Naive thymus-derived CD8-positive, alpha-beta T cell (primary cell): ENCODE results near the gene CYFIP2. TPM values are rescaled to one million over a fixed set of nuclear protein-coding genes. Genes with fewer than 3 reads are reported as not detected.

Experiments
- ATAC-seq, 2 donors: fragments of 150-1000 bp; cut with Tn5 transposase in 1 of 2; sonication (Bioruptor Pico), chemical (Tn5 transposase) in 1 of 2; 1 replicate in 1 of 2; 2 replicates in 1 of 2; pipeline ENCODE4 v1.10.0; 2021; ENCODE audit warnings: mild to moderate bottlenecking in 2 of 2, moderate library complexity in 2 of 2
- POLR2A ChIA-PET: fragments of 350-600 bp; sonication (Branson Sonifier 250); formaldehyde crosslinking; loops from one replicate; lab custom pipeline; 2021; ENCODE audit warnings: antibody characterized with exemption; lab: Charles Lee
- DNase-seq, 10 donors: peaks; one replicate each; pipeline versions ENCODE4 v3.0.0 to v3.0.0-alpha.2; 2020 to 2022
- H3K27ac Mint-ChIP-seq, 10 donors: one replicate each; pipeline ENCODE4 v1.8.0; 2020 to 2022; ENCODE audit warnings: mild to moderate bottlenecking in 10 of 10, mixed read lengths in 10 of 10, moderate library complexity in 4 of 10, inconsistent platforms in 1 of 10
- H3K27me3 Mint-ChIP-seq, 5 donors: one replicate each; pipeline ENCODE4 v1.8.0; 2021 to 2022; ENCODE audit warnings: mixed read lengths in 5 of 5
- H3K36me3 Mint-ChIP-seq, 3 donors: one replicate each; pipeline ENCODE4 v1.8.0; 2020 to 2022; ENCODE audit warnings: mixed read lengths in 3 of 3, mild to moderate bottlenecking in 2 of 3, inconsistent platforms in 1 of 3
- H3K4me1 Mint-ChIP-seq, 4 donors: one replicate each; pipeline ENCODE4 v1.8.0; 2021 to 2022; ENCODE audit warnings: mixed read lengths in 4 of 4
- H3K4me3 Mint-ChIP-seq, 10 donors: one replicate each; pipeline ENCODE4 v1.8.0; 2020 to 2022; ENCODE audit warnings: mild to moderate bottlenecking in 10 of 10, mixed read lengths in 10 of 10, moderate library complexity in 6 of 10, inconsistent platforms in 1 of 10
- H3K9me3 Mint-ChIP-seq, 9 donors: one replicate each; pipeline ENCODE4 v1.8.0; 2020 to 2022; ENCODE audit warnings: mixed read lengths in 9 of 9, mild to moderate bottlenecking in 3 of 9, inconsistent platforms in 1 of 9, moderate library complexity in 1 of 9
- polyA plus RNA-seq, 3 donors: library from polyadenylated mRNA; unstranded; fragments of 300-500 nt; fragmentation: Illumina TruSeq; gene quantifications; one replicate each; pipeline ENCODE4 v1.2.3, GENCODE V29; 2021
- total RNA-seq, 8 experiments: library from RNA in 2 of 8; stranded (reverse) in 2 of 8; gene quantifications; one replicate each; pipeline ENCODE4 v1.2.3 and lab custom pipeline; 2021 to 2026

The CYFIP2 gene
- total and polyA plus RNA-seq, 5 experiments from 2014 or later = 395 to 668 (median 417) TPM

- ATAC-seq (peak in 1 of 2 donors; percentile 30), DNase-seq (no peak)
- Mint-ChIP-seq H3K9me3 (no peaks in the 10 kb centered on the region), H3K27ac (peak overlapping the region in 9 of 10 donors; percentile 29 to 82 (median 68)), H3K36me3 (peaks cover 6 to 92% (median 13%) of the 10 kb centered on the region in 3 donors), H3K27me3 (no peaks in the 10 kb centered on the region), H3K4me3 (peak overlapping the region in 1 of 10 donors; percentile 26), H3K4me1 (peaks cover 17 to 51% (median 35%) of the 10 kb centered on the region in 4 donors)
- POLR2A ChIA-PET = interaction anchor here (1.1 kb wide), 1 partner anchor 9 kb away, joined by 3 read pairs; no protein-coding TSS in a partner anchor
Observed at GRCh38 chr5:157350939-157351801, 85.2 kb downstream of the CYFIP2 start.

DNA sequence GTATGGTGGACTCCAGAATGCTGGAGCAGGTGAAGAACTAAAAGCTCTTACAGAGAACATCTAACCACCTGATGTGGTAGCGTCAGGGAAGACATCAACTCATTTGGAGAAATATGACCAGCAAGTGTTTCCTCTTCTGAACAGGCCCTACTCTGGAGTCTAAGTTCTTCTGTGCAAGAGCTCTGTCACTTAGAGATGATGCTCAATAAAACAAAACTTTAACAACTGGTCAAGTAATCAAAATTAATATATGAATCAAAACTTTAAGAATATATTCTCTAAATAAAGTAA lies 85.8 kb downstream of the CYFIP2 start:
- H3K4me1 Mint-ChIP-seq = peaks cover 17 to 49% (median 36%) of the 10 kb centered on the region in 4 donors
- no peak overlapping the region for H3K4me3 Mint-ChIP-seq
- ATAC-seq (no peak), DNase-seq (no peak)
- no peaks in the 10 kb centered on the region for H3K27me3 Mint-ChIP-seq
- POLR2A ChIA-PET = interaction anchor here (1.1 kb wide), 1 partner anchor 9 kb away, joined by 3 read pairs; no protein-coding TSS in a partner anchor
- H3K9me3 Mint-ChIP-seq = no peaks in the 10 kb centered on the region
- peaks cover 6 to 93% (median 13%) of the 10 kb centered on the region in 3 donors for H3K36me3 Mint-ChIP-seq
- peak overlapping the region in 7 of 10 donors; percentile 36 to 82 (median 68) for H3K27ac Mint-ChIP-seq

DNA sequence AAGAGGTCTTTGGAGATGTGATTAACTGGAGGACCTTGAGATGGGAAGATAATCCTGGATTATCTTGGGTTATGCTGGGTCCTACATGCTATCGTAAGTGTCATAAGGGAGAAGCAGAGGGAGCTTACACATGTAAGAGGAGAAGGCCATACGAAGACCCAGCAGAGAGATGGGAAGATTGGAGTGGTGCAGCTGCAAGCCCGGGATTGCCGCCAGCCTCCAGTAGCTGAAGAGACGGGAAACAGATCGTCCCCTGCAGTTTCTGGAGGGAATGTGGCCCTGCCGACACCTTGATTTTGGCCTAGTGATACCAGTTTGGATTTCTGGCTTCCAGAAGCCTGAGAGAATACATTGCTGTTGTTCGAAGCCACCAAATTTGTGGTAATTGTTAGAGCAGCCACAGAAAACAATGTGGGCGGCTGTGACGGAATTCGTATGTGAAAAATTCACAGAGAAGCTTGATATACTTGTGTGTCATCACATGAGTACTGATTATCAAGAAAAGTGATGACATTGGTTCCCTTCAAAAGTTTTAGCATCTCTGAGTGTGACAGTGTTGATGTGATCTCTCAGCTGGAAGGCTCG lies 86.9 kb downstream of the CYFIP2 start:
- H3K4me1 Mint-ChIP-seq = peaks cover 17 to 49% (median 37%) of the 10 kb centered on the region in 4 donors

DNA sequence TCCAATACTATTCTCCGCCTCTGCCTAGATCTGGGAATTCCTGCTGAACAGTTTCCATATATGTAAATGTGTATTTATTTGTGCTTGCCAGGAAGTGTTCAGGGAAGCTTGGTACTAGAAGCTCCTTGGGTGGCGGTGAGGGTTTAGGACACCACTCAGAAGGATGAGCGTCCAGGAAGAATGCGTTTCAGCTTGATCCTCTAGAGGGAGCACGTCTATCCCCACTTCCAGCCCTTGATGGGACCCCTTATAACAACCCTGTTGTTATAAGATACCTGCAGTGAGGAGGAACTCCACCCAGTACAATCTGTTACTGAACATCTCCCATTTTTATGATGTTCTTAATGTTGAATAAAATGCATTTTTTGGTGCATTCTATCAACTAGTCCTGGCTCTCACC lies 88.9 kb downstream of the CYFIP2 start:
- no peaks in the 10 kb centered on the region for H3K27me3 Mint-ChIP-seq
- ATAC-seq (peak in 1 of 2 donors; percentile 35), DNase-seq (no peak)
- H3K36me3 Mint-ChIP-seq = peaks cover 17 to 95% (median 17%) of the 10 kb centered on the region in 3 donors
- peaks cover 20 to 46% (median 33%) of the 10 kb centered on the region in 4 donors for H3K4me1 Mint-ChIP-seq
- H3K27ac Mint-ChIP-seq = peak overlapping the region in 7 of 10 donors; percentile 8 to 69 (median 46)
- POLR2A ChIA-PET = no interaction called here
- no peaks in the 10 kb centered on the region for H3K9me3 Mint-ChIP-seq
- H3K4me3 Mint-ChIP-seq = peak overlapping the region in 1 of 10 donors; percentile 5

More for the DNA sequence above, 86.9 kb downstream of the CYFIP2 start:
- H3K27me3 Mint-ChIP-seq = no peaks in the 10 kb centered on the region
- H3K4me3 Mint-ChIP-seq = peak overlapping the region in 1 of 10 donors; percentile 55
- H3K9me3 Mint-ChIP-seq = no peaks in the 10 kb centered on the region
- peak overlapping the region; percentile 24 to 80 (median 51) for H3K27ac Mint-ChIP-seq
- peaks cover 6 to 92% (median 14%) of the 10 kb centered on the region in 3 donors for H3K36me3 Mint-ChIP-seq
- DNase-seq = no peak
- no peak for ATAC-seq
- POLR2A ChIA-PET = no interaction called here

DNA sequence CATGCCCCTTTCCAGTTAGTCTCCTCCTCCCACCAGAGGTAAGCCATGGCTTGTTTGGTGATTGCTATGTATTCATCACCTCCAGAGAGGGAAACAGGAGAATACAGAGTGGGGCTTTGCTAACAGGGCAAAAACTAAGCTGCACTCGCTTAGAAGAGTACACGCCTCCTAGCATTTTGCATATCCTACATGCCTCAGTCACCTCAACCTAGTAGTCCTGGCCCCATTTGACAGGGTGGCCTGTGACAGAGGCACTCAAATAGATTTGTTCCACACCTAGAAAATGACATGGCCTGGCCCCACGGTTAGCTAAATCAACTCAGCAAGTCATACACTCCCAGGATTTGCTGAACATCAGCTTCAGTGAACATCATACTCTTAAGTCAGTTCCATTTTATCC lies 90.7 kb downstream of the CYFIP2 start:
- peaks cover 9 to 37% (median 23%) of the 10 kb centered on the region in 4 donors for H3K4me1 Mint-ChIP-seq
- H3K36me3 Mint-ChIP-seq = peaks cover 17 to 95% (median 25%) of the 10 kb centered on the region in 3 donors
- H3K4me3 Mint-ChIP-seq = no peak overlapping the region
- POLR2A ChIA-PET = no interaction called here
- peak overlapping the region in 7 of 10 donors; percentile 8 to 75 (median 60) for H3K27ac Mint-ChIP-seq
- H3K9me3 Mint-ChIP-seq = no peaks in the 10 kb centered on the region
- ATAC-seq = no peak
- no peaks in the 10 kb centered on the region for H3K27me3 Mint-ChIP-seq
- DNase-seq = no peak

- POLR2A ChIA-PET = no interaction called here
- H3K4me3 Mint-ChIP-seq = no peak overlapping the region
- H3K4me1 Mint-ChIP-seq = peaks cover 1 to 32% (median 20%) of the 10 kb centered on the region in 4 donors
- peaks cover 15 to 97% (median 31%) of the 10 kb centered on the region in 3 donors for H3K36me3 Mint-ChIP-seq
- DNase-seq = no peak
- no peaks in the 10 kb centered on the region for H3K27me3 Mint-ChIP-seq
- no peak for ATAC-seq
- no peaks in the 10 kb centered on the region for H3K9me3 Mint-ChIP-seq
- peak overlapping the region in 3 of 10 donors; percentile 30 to 37 (median 31) for H3K27ac Mint-ChIP-seq
Observed at GRCh38 chr5:157357823-157358222, 91.9 kb downstream of the CYFIP2 start.

- H3K4me1 Mint-ChIP-seq = peaks cover 0 to 30% (median 23%) of the 10 kb centered on the region in 4 donors
- H3K27me3 Mint-ChIP-seq = no peaks in the 10 kb centered on the region
- POLR2A ChIA-PET = no interaction called here
- ATAC-seq (no peak), DNase-seq (no peak)
- peak overlapping the region in 7 of 10 donors; percentile 10 to 80 (median 30) for H3K27ac Mint-ChIP-seq
- peaks cover 15 to 97% (median 37%) of the 10 kb centered on the region in 3 donors for H3K36me3 Mint-ChIP-seq
- H3K4me3 Mint-ChIP-seq = no peak overlapping the region
- no peaks in the 10 kb centered on the region for H3K9me3 Mint-ChIP-seq
Observed at GRCh38 chr5:157358871-157359270, 92.9 kb downstream of the CYFIP2 start.

DNA sequence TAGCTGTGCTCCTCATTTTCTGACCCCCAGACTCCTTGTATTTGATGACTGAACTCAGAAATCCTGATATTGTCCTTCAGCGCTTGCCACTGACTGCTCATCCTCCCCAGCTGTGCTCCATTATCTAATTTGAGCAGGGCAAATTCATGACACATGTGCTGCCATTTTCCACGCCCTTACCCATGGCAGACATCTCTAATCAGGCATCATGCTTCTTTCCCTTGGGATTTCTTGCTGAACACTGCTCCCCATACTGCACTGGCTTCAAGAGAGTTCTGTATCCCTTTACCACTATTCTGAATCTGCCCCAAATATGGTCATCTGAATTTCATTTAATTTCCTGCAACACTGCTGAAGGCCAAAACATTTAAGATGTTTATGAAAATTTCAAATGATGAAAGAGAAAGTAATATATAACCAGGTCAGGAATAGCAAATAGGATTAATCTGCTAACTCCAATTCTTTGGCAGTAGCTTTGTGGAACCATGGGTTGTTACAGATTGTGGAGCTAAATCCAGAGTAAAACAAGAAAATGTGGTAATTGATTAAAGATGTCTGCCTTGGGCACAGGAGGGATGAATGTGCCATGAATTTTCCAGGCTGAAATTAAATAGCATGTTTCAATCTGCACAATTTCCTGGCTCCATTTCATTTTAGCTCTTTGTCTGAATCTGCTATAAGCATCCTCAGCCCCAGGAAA lies 93.6 kb downstream of the CYFIP2 start:
- H3K27me3 Mint-ChIP-seq = no peaks in the 10 kb centered on the region
- ATAC-seq (no peak), DNase-seq (no peak)
- H3K27ac Mint-ChIP-seq = peak overlapping the region; percentile 6 to 80 (median 37)
- no peak overlapping the region for H3K4me3 Mint-ChIP-seq
- POLR2A ChIA-PET = interaction anchor here (1.8 kb wide), 1 partner anchor 14 kb away, joined by 5 read pairs; a partner anchor contains a TSS
- peaks cover 15 to 96% (median 37%) of the 10 kb centered on the region in 3 donors for H3K36me3 Mint-ChIP-seq
- H3K4me1 Mint-ChIP-seq = peaks cover 0 to 29% (median 24%) of the 10 kb centered on the region in 4 donors
- H3K9me3 Mint-ChIP-seq = no peaks in the 10 kb centered on the region

- H3K4me1 Mint-ChIP-seq = peaks cover 0 to 25% (median 21%) of the 10 kb centered on the region in 4 donors
- H3K36me3 Mint-ChIP-seq = peaks cover 15 to 97% (median 35%) of the 10 kb centered on the region in 3 donors
- ATAC-seq = no peak
- no peaks in the 10 kb centered on the region for H3K9me3 Mint-ChIP-seq
- no peak for DNase-seq
- H3K27ac Mint-ChIP-seq = peak overlapping the region in 9 of 10 donors; percentile 4 to 82 (median 74)
- no peaks in the 10 kb centered on the region for H3K27me3 Mint-ChIP-seq
- no peak overlapping the region for H3K4me3 Mint-ChIP-seq
- POLR2A ChIA-PET = no interaction called here
Observed at GRCh38 chr5:157362012-157362411, 96.1 kb downstream of the CYFIP2 start.

DNA sequence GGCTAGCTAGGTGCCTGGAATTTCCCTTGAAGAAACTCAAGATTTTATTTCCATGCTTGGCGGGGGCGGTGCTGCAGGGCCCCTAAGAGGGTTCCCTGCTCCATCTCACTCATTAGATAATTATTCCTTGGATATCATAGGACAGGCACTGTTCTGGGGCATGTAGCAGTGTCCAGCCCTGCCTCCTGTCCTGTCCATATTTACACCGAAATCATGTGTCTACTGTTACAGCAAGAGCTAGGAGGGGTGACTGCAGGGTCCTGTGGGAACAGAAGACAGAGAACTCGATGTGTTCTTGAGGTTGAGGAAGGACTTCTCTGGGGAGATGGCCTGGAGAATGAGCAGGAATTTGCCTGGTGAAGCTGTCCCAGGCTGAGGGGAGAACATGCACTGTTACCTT lies 96.6 kb downstream of the CYFIP2 start:
- DNase-seq (no peak), ATAC-seq (no peak)
- Mint-ChIP-seq H3K9me3 (no peaks in the 10 kb centered on the region), H3K36me3 (peaks cover 15 to 97% (median 36%) of the 10 kb centered on the region in 3 donors), H3K4me3 (peak overlapping the region in 1 of 10 donors; percentile 48), H3K27ac (peak overlapping the region; percentile 27 to 89 (median 74)), H3K4me1 (peaks cover 0 to 25% (median 21%) of the 10 kb centered on the region in 4 donors), H3K27me3 (no peaks in the 10 kb centered on the region)
- POLR2A ChIA-PET = no interaction called here

GRCh38 chr5:157362982-157363381 lies 97.1 kb downstream of the CYFIP2 start:
- Mint-ChIP-seq H3K4me1 (peaks cover 0 to 25% (median 20%) of the 10 kb centered on the region in 4 donors), H3K4me3 (no peak overlapping the region), H3K9me3 (no peaks in the 10 kb centered on the region), H3K27ac (peak overlapping the region; percentile 8 to 89 (median 73)), H3K27me3 (no peaks in the 10 kb centered on the region), H3K36me3 (peaks cover 15 to 98% (median 35%) of the 10 kb centered on the region in 3 donors)
- POLR2A ChIA-PET = no interaction called here
- ATAC-seq (no peak), DNase-seq (no peak)

DNA sequence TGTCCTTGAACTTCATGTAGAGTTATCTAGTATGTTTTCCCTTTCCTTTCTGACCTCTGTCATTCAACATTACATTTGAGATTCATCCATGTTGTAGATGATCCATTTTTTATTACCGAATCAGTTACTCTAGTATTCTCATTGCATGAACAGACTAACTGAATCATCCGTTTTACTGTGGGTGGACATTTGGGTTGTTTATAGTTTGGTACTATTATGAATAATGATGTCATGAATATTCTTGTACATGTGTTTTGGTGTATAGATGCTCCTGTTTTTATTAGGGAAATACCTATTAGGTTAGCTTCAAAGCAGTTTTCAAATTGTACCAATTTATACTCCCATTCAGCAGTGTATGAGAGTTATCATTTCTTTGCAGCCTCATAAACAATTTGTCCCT lies 99.8 kb downstream of the CYFIP2 start:
- no peak overlapping the region for H3K4me3 Mint-ChIP-seq
- POLR2A ChIA-PET = no interaction called here
- H3K27me3 Mint-ChIP-seq = no peaks in the 10 kb centered on the region
- no peak for DNase-seq
- peak overlapping the region in 3 of 10 donors; percentile 7 to 61 (median 26) for H3K27ac Mint-ChIP-seq
- H3K9me3 Mint-ChIP-seq = no peaks in the 10 kb centered on the region
- ATAC-seq = no peak
- peaks cover 4 to 97% (median 20%) of the 10 kb centered on the region in 3 donors for H3K36me3 Mint-ChIP-seq
- H3K4me1 Mint-ChIP-seq = peaks cover 0 to 15% (median 10%) of the 10 kb centered on the region in 4 donors
